Endometrium (tissue), 2 donors: ENCODE results near the gene ZNF578.
"Not testable (repeated sequence)": the region's sequence is repeated elsewhere in the genome, so short reads cannot be mapped to it uniquely, and the experiment has no call there.

Experiments
- FAIRE-seq: peaks from 2 replicates; lab custom pipeline; 2012; peaks lifted over from hg19 to GRCh38; lab: Jason Lieb, UNC
- donor health status: control.
- donor health status: control.

Gene ZNF578

DNA sequence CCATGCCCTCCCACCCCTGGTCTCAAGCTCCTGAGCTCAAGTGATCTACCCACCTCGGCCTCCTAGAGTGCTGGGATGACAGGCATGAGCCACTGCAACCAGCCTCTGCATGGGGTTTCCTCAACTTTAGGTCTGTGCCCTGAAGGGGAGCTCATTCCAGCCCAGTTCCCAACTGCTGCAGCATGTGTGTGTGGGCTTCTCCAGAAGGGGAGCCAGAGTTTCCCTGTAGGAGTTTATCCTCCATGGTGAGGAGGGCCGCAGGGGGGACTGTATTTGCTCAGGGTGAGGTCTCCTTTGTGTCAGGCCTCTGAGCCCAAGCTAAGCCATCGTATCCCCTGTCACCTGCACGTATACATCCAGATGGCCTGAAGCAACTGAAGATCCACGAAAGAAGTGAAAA, 62.8 kb downstream of the ZNF578 start:
- no peak for FAIRE-seq

DNA sequence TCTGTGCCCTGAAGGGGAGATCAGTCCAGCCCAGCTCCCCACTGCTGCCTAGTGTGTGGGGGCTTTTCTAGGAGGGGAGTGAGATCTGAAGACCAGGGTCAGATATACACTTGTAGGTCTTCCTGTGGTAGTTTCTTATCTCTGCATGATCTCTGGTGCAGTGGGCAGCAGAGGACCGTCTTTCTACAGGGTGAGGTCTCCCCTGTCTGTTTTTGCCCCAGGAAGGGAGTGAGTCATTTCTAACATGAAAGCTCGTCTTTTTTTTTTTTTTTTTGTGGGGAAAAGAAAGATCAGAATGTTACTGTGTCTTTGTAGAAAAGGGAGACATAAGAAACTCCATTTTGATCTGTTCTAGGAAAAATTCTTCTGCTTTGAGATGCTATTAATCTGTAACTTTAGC, 65.3 kb downstream of the ZNF578 start:
- FAIRE-seq, result no peak

DNA sequence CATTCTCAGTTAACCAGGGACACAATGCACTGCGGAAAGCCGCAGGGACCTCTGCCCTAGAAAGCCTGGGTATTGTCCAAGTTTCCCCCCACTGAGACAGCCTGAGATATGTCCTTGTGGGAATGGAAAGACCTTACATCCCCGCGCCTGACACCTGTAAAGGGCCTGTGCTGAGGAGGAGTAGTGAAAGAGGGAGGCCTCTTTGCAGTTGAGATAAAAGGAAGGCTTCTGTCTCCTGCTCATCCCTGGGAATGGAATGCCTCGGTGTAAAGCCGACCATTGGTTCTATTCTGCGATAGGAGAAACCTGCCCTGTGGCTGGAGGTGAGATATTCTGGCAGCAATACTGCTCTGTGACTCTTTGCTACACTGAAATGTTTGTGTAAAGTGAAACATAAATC, 65.8 kb downstream of the ZNF578 start:
- not testable (repeated sequence) for FAIRE-seq

DNA sequence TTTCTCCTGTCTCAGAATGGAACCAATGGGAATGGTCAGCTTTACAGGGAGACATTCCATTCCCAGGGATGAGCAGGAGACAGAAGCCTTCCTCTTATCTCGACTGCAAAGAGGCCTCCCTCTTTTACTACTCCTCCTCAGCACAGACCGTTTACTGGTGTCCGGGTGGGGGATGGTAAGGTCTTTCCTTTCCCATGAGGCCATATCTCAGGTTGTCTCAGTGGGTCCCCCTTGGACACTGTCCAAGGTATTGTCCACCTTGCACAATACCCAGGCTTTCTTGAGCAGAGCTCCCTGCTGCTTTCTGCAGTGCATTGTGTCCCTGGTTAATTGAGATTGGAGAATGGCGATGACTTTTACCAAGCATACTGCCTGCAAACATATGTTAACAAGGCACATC, 66.7 kb downstream of the ZNF578 start:
- no peak for FAIRE-seq

DNA sequence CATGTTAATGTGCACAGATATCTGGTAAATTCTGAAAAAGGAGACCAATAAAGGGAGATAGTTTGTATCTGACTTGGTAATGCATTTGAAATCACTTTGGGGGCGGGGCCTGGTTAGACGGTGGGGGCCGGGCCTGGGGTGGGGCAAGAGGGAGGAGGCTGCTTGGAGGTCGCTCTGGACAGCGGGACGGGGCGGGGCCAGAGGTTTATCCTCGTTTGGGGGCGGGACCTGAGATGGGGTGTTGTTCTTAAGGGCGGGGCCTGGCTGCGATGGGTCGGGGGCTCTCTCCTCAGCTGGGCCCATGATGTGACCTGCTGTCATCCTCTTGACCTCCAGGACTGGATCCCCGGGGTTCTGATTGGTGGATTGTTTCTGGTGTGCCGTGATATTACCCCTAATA, 69.2 kb downstream of the ZNF578 start:
- no peak for FAIRE-seq

DNA sequence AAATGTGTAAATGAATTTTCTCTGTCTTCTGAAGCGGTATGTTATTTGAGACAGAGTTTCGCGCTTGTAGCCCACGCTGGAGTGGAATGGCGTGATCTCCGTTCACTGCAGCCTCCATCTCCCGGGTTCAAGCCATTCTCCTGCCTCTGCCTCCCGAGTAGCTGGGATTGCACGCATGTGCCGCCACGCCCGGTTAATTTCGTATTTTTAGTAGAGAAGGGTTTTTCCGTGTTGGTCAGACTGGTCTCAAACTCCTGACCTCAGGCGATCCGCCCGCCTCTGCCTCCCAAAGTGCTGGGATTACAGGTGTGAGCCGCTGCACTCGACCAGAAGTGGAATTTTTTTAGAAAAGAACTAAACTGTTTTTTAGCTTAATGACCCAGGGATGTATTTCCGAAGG, 70.7 kb downstream of the ZNF578 start:
- no peak for FAIRE-seq

DNA sequence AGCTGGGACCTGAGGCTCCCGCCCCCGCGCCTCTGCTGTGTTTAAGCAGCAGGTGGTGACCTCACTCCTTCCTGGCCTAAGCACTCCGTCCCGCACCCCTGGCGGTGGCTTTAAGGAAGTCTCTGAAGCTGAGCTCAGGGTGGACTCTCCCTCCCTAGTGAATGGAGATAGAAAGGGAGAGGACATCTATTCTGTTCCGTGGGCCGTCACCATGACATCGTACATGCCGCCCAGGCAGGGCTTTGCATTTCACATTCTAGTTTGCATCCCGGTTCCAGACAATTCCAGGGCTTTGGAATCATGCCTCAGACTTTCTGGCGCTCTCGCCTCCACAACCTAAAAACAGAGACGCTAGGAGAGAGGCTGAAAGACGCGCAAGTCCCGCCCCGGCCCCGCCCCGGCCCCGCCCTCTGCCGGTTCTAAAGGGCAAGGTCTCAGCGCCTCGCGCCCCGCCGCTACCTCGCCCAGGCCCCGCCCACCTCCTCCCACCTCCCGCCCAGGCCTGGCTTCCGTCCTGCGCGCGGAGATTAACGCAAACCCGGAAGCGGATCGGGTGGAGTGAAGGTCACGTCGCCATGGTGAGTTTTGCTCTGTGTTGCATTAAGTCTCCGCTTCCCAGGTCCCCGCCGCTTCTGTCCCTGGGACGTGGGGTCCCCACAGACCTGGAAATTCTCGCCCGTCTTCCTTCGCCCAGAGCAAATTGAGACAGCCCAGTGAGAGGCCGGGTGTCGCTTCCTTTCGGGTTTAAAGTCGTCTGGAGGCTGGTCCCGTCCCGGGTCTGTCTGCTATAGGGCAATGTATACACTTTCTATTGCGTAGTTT, 74.0 kb downstream of the ZNF578 start, which contains the start of gene ZNF808:
TSS of gene ZNF808 (plus strand) at position 535 of the 822 bp plus-strand sequence. CDS start 15,617 bp downstream, outside the sequence.
- FAIRE-seq, result no peak

DNA sequence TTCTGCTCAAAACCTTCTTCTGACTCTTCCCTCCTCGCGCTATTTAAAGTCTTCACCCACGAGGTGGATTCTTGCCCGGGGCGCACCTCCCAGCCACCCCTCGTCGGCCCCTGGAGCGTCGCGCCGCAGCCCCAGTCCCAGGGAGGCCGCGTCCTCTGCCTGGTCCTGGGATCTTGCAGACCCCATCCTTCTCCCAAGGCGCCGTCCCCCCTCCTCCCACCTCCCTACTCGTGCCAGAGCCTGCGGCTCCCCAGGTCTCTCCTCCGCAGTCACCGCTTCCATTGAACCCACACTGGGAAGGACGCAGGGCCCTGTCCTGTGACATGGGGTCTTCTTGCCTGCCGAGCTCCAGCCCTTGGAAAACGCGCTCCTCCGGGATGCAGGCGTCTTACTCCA, 74.6 kb downstream of the ZNF578 start:
- FAIRE-seq, result no peak

DNA sequence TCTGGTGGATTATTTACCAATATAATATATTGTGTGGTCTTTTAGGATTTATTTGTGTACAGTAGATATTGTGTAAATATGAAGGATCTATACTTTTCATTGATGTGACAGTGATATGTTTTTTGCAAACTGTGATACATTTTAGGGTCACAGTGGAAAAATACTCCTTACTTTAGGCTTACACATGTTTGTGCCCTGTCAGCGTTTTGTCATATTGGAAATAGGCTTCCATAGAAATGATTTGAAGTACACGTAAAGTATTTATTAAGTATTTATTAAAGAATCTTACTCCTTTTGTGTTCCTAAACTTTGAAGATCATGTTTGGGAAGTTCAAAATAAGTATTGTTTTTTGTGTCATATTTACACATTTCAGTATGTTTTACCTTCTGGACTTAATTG, 79.1 kb downstream of the ZNF578 start:
- FAIRE-seq, result peak; percentile 74

DNA sequence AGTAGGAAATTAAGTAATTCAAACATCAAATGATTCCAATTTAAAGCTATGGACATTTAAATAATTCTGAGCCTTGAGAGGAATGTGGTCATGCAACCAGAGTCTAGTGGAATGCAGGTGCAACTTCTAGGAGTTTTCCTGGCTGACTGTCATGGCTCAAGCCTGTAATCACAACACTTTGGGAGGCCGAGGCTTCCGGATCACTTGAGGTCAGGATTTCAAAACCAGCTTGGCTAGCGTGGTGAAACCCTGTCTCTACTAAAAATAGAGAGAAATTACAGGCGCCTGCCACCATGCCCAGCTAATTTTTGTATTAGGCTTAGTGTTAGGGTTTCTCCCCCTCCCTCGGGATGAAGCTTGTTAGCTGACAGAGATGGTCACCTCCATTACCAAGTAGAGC, 80.5 kb downstream of the ZNF578 start:
- no peak for FAIRE-seq

DNA sequence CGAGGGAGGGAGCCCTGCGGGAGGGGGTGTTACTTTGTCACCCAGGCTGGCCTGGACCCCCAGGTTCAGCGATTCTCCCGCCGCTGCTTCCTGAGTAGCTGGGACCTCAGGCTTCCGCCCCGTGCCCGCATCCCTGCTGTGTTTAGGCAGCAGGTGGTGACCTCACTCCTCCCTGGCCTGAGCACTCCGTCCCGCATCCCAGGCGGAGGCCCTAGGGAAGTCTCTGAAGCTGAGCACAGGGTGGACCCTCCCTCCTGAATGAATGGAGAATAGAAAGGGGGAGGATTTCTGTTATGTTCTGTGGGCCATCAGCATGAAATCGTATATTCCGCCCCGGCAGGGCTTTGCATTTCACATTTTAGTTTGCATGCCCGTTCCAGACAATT, 82.0 kb downstream of the ZNF578 start:
- not testable (repeated sequence) for FAIRE-seq

GRCh38 chr19:52535771-52536447, 82.6 kb downstream of the ZNF578 start:
- FAIRE-seq, result no peak

DNA sequence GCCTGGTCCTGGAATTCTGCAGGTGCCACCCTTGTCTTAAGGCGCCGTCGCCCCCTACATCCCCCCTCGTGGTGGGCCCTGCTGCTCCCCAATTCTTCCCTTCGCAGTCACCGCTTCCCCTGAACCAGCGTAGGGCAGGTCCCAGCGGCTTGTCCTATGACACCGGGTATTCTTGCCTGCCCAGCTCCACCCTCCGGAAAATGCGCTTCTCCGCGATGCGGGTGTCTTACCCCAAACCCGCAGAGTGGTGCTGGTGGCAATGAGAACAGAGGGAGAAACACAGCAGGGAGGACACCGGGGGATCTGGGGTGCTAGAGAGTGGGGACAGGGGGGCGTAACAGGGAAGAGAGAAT, 83.1 kb downstream of the ZNF578 start:
- no peak for FAIRE-seq

- not testable (repeated sequence) for FAIRE-seq
Observed at GRCh38 chr19:52538815-52539214, 85.5 kb downstream of the ZNF578 start.

DNA sequence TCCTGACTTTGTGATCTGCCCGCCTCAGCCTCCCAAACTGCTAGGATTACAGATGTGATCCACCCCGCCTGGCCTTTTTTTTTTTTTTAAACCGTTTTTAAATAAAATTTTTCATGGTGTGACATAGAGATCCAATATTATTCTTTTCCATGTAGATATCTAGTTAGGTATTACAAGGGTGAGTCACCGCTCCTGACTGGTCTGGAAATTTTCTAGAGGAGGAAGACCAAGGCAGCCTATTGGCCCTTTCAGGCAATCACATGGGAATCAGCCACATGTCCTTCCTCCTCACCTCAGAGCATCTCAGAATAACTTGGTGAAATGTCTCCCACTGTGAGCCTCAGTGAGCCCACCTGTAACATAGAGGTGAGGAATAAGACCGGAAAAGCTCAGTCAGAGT, 87.8 kb downstream of the ZNF578 start:
- FAIRE-seq, result not testable (repeated sequence)

GRCh38 chr19:52541608-52542007, 88.3 kb downstream of the ZNF578 start:
- FAIRE-seq, result no peak

DNA sequence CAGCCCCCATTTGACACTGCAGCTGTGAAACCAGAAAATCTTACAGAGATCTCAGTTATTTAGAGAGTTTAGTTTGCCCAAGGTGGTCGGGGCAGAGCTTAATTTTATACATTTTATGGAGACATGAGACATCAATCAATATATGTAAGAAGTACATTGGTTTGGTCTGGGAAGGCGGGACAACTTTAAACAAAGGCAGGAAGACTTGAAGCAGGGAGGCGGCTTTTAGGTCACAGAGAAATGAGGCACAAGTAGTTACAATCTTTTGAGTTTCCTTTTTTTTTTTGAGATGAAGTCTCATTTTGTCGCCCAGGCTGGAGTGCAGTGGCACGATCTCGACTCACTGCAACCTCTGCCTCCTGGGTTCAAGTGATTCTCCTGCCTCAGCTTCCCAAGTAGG, 89.2 kb downstream of the ZNF578 start:
- FAIRE-seq, result not testable (repeated sequence)

GRCh38 chr19:52542984-52543664, 89.8 kb downstream of the ZNF578 start:
- no peak for FAIRE-seq

- no peak for FAIRE-seq
Observed at GRCh38 chr19:52554216-52554971, 101.0 kb downstream of the ZNF578 start.

- FAIRE-seq, result no peak
Observed at GRCh38 chr19:52557231-52557995, 104.1 kb downstream of the ZNF578 start.

- FAIRE-seq, result not testable (repeated sequence)
Observed at GRCh38 chr19:52558732-52559445, 105.5 kb downstream of the ZNF578 start.
